Measurements from ENCODE around the gene HES3. TPM values are rescaled to one million over a fixed set of nuclear protein-coding genes. Genes with fewer than 3 reads are reported as not detected.

Gene HES3
- polyA plus RNA-seq, 4 donors = not detected

GRCh38 chr1:6260961-6261614 lies 17.1 kb downstream of the HES3 start, which contains the start of gene GPR153:
TSS of gene GPR153 (minus strand) at chr1:6261098. CDS start at chr1:6254905, 6,193 bp downstream.
- no peak for DNase-seq (ENCODE audit: low read depth in 4 of 4, low spot score in 2 of 4)

- DNase-seq (ENCODE audit: low read depth in 4 of 4, low spot score in 2 of 4) = no peak
Observed at GRCh38 chr1:6261615-6261995, 17.6 kb downstream of the HES3 start.

GRCh38 chr1:6262555-6263420 lies 18.8 kb downstream of the HES3 start:
- DNase-seq (ENCODE audit: low read depth in 4 of 4, low spot score in 2 of 4) = no peak

- DNase-seq (ENCODE audit: low read depth in 4 of 4, low spot score in 2 of 4) = no peak
Observed at GRCh38 chr1:6263716-6264115, 19.7 kb downstream of the HES3 start.

GRCh38 chr1:6265151-6265550 lies 21.2 kb downstream of the HES3 start:
- DNase-seq (ENCODE audit: low read depth in 4 of 4, low spot score in 2 of 4) = no peak

GRCh38 chr1:6266641-6267040 lies 22.7 kb downstream of the HES3 start:
- no peak for DNase-seq (ENCODE audit: low read depth in 4 of 4, low spot score in 2 of 4)

- no peak for DNase-seq (ENCODE audit: low read depth in 4 of 4, low spot score in 2 of 4)
Observed at GRCh38 chr1:6267686-6268322, 23.8 kb downstream of the HES3 start.

GRCh38 chr1:6268415-6268814 lies 24.4 kb downstream of the HES3 start:
- DNase-seq (ENCODE audit: low read depth in 4 of 4, low spot score in 2 of 4) = no peak

- DNase-seq (ENCODE audit: low read depth in 4 of 4, low spot score in 2 of 4) = no peak
Observed at GRCh38 chr1:6269296-6269695, 25.3 kb downstream of the HES3 start.

GRCh38 chr1:6269720-6270400 lies 25.9 kb downstream of the HES3 start:
- DNase-seq (ENCODE audit: low read depth in 4 of 4, low spot score in 2 of 4) = no peak

GRCh38 chr1:6270401-6270800 lies 26.4 kb downstream of the HES3 start:
- DNase-seq (ENCODE audit: low read depth in 4 of 4, low spot score in 2 of 4) = no peak

GRCh38 chr1:6271006-6271405 lies 27.0 kb downstream of the HES3 start:
- no peak for DNase-seq (ENCODE audit: low read depth in 4 of 4, low spot score in 2 of 4)

- DNase-seq (ENCODE audit: low read depth in 4 of 4, low spot score in 2 of 4) = no peak
Observed at GRCh38 chr1:6271554-6271953, 27.6 kb downstream of the HES3 start.

- DNase-seq (ENCODE audit: low read depth in 4 of 4, low spot score in 2 of 4) = no peak
Observed at GRCh38 chr1:6272452-6272851, 28.5 kb downstream of the HES3 start.

- no peak for DNase-seq (ENCODE audit: low read depth in 4 of 4, low spot score in 2 of 4)
Observed at GRCh38 chr1:6272868-6273267, 28.9 kb downstream of the HES3 start.

GRCh38 chr1:6273380-6273891 lies 29.5 kb downstream of the HES3 start:
- DNase-seq (ENCODE audit: low read depth in 4 of 4, low spot score in 2 of 4) = no peak

- DNase-seq (ENCODE audit: low read depth in 4 of 4, low spot score in 2 of 4) = no peak
Observed at GRCh38 chr1:6274102-6274501, 30.1 kb downstream of the HES3 start.

GRCh38 chr1:6274622-6275139 lies 30.7 kb downstream of the HES3 start:
- DNase-seq (ENCODE audit: low read depth in 4 of 4, low spot score in 2 of 4) = no peak

- DNase-seq (ENCODE audit: low read depth in 4 of 4, low spot score in 2 of 4) = peak in 2 of 4 donors; percentile 48 to 71
Observed at GRCh38 chr1:6275826-6276782, 32.1 kb downstream of the HES3 start.

All from left renal cortex interstitium (tissue), 4 donors.